Activated T-cell treated with anti-CD3 and anti-CD28 coated beads for 4 hours (primary cell): Measurements from ENCODE around the gene SPDYE4.

Experiments
- DNase-seq: peaks from one replicate; pipeline ENCODE4 v3.0.0-alpha.2; 2020

Gene SPDYE4

DNA sequence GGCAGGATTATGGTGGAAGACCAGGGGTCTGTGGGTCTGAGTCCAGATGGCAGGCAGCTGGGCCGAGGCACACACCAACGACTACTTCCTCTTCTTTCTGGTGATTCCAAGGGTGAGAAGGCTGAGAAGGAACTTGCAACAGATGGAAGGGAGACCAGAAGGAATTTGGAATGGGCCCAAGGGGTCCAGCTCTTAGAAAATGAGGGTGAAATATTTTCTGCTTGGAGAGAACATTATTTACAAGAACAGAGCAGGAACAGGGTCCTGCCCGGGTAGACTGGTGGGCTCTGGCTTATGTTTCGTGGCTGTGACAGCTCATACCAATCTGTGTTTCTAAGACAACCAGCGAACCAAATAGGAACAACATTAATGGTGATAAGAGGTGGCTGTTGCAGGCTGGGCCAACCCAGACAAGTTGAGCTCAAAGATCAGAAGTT is 50.3 kb downstream of the SPDYE4 start:
- no peak for DNase-seq

DNA sequence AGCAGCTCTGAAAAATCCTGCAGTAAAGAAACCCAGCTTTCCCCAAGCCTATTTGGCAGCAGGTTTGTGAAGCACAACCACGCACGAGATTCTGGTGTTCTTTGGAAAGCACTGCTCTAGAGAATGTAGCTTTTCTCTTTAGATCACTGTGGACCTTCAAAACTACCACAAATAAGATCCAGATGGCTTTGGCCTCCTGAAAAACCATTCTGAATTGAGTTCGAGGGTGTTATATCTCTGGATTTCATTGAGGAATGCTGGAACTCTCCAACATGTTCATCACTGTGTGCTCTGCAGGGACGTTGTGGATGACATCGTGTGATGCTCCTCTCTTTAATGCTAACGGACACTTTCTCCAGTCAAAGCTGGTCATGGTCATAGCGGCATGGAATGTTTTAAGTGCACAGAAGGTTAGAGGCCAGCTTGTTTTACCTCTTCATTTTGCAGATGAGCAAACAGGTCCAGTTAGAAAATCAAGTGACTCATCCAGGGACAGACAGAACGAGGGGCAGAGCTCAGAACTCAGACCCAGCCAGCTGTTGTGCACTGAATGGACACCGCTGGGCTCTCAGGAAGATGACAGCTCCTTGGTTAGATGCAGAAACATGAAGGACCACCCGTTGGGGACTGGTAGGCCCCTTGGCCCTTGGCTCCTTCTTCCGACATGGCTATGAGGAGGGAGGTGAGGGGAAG is 50.9 kb downstream of the SPDYE4 start:
- no peak for DNase-seq

DNA sequence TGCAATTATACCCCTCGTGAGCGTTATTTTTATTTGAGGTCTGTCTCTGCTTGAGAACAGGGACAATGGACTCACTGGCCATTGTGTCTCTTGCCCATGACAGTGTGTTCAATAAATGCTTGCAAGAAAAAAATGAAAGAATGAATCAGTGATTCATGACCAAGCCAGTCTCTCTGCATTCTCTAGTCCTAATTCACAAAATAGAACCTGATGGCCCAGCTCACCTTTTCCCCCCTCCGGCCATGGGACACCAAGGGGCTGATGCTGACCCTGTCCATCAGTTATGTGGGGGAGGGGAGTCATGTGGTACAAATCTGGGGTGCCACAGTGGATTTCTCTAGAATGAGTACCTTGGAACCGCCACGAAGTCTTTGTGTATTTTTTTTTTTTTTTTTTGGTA is 51.9 kb downstream of the SPDYE4 start:
- no peak for DNase-seq

DNA sequence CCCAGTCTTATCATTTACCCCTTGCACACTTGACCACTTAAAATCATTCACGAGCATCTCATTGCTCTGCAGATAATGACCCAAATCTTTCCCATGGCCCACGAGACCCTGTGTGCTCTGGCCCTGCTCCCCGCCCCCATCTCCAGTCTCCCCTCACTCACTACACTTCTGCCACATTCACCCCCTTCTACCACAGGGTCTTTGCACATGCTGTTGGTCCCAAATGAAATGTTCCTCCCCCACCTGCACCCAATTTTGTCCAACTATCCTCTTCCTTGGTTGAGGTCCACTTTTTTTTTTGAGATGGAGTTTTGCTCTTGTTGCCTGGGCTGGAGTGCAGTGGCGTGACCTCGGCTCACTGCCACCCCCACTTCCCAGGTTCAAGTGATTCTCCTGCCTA is 52.9 kb downstream of the SPDYE4 start:
- no peak for DNase-seq

DNA sequence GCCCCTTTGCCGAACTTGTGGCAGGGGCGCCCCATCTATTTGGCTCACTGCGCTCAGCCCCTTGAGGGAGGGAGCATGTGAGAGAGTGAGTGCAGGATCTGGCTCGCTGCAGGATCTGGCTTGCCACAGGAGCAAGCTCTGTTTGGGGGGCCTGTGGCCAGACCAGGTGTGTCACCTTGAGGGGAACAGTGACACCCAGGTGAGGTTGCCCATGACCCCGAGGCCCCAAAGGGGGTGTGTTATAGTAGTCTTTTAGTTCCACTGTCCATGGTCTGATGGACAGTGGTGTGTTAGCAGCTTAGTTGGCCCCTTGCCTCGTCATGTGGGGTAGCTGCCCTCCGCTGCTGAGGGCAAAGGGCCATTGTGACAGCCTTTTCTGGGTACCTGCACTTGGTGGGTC is 55.3 kb downstream of the SPDYE4 start:
- no peak for DNase-seq

DNA sequence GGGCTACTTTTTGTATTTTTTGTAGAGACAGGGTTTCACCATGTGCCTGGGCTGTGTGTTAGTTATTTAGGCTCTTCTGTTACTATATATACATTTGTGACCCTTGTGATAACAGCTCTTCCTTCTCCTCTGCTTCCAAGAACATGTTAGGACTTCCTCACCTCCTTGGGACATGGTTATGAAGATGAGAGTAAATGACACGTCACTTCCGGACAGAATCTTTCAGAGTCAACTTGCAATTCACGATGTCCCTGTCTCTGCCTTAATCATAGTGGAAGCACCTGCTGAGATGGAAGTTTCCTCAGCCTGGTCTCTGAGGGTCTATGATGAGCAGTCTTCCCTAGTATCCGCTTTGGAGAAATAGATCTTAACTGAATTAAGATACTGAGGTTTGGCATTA is 56.6 kb downstream of the SPDYE4 start:
- no peak for DNase-seq

DNA sequence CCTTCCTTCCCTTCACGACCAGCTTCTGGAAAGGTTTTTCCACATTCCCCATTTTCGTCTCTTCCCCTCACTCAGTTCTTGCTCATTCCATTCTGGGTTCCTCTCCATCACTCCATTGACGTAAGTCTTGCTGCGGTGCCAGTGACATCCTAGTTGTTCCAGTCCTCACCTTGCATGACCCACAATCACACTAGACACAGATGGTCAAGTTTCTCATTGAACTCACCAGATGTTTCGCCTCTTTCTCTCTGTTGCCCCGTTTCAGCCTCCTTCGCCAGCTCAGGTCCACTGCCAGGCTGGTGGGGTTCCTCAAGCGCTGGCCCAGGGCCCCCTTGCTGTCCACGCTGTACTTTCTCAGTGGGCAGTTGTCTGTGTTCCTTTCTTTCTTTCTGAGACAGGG is 57.1 kb downstream of the SPDYE4 start:
- DNase-seq: no peak
